H1 (cell line): Measurements from ENCODE around the gene NOL3.

ENCODE experiments used
- CHD1 ChIP-seq: IDR thresholded peaks from 2 replicates; pipeline ENCODE4 v1.6.1; 2012; ENCODE audit warnings: low read depth, low read length, improper control_type of control experiment
- EGR1 ChIP-seq: IDR thresholded peaks from 2 replicates; pipeline ENCODE4 v1.6.1; 2011; ENCODE audit warnings: low read depth, low read length, borderline replicate concordance
- EP300 ChIP-seq, 2 experiments: IDR thresholded peaks; 1 replicate in 1 of 2; 2 replicates in 1 of 2; pipeline ENCODE4 v1.6.1; 2011 to 2012; ENCODE audit warnings: low read depth in 2 of 2, low read length in 2 of 2, mild to moderate bottlenecking in 2 of 2, borderline replicate concordance in 1 of 2, inconsistent platforms in 1 of 2, moderate library complexity in 1 of 2
- FOSL1 ChIP-seq: IDR thresholded peaks from 2 replicates; pipeline ENCODE4 v1.6.1; 2011; ENCODE audit warnings: mild to moderate bottlenecking, low read depth, low read length, moderate library complexity; ENCODE audit not compliant: insufficient read depth
- GTF2F1 ChIP-seq: IDR thresholded peaks from 2 replicates; pipeline ENCODE4 v1.6.1; 2012; ENCODE audit warnings: low read depth, low read length, improper control_type of control experiment, borderline replicate concordance
- HDAC6 ChIP-seq: IDR thresholded peaks from one replicate; pipeline ENCODE4 v1.7.1; 2012; ENCODE audit warnings: low read depth, mild to moderate bottlenecking, inconsistent platforms, low read length, moderate library complexity
- POLR2AphosphoS5 ChIP-seq: IDR thresholded peaks from 2 replicates; pipeline ENCODE4 v1.6.1; 2011; ENCODE audit warnings: low read depth, low read length
- RAD21 ChIP-seq, 2 experiments: IDR thresholded peaks in 1 of 2; conservative IDR thresholded peaks in 1 of 2; 2 replicates each; pipeline ENCODE4 v1.6.1; 2011; ENCODE audit warnings: low read depth in 2 of 2, low read length in 2 of 2, improper control_type of control experiment in 1 of 2, inconsistent platforms in 1 of 2, mild to moderate bottlenecking in 1 of 2, moderate library complexity in 1 of 2
- ZNF274 ChIP-seq: IDR thresholded peaks from 2 replicates; pipeline ENCODE4 v1.7.0; 2012; ENCODE audit warnings: low read length, borderline replicate concordance; ENCODE audit errors: extremely low read depth
- TF ChIP-seq, protein P1 (sequence below), 3 experiments: IDR thresholded peaks; 1 replicate in 2 of 3; 2 replicates in 1 of 3; pipeline versions ENCODE4 v1.5.1 to v1.6.1; 2011; ENCODE audit warnings: low read length in 3 of 3, mild to moderate bottlenecking in 3 of 3, inconsistent platforms in 2 of 3, low read depth in 1 of 3, moderate library complexity in 1 of 3; ENCODE audit not compliant: insufficient read depth in 1 of 3; ENCODE audit errors: control extremely low read depth in 1 of 3
- TF ChIP-seq, protein P2 (sequence below): IDR thresholded peaks from 2 replicates; pipeline ENCODE4 v1.6.1; 2012; ENCODE audit warnings: inconsistent platforms

DNA sequence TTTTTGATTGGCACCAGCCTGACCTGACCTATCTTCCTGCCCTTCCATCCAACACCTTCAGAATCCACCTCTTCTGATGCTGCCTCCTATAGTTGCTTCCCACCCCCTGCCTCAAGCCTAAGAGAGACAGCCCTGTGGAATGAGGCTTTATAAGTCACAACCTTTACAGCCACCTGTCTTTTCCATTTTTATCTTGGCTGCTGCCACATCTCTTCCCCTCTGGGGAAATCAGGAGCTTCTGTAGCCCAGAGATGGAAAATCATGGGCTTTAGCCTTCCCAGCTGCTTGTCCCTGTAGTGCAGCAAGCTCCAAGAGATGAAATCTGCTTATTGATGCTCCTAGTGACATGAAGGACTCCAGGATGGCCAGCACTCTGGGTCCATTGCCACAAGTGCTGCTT is 41.9 kb upstream of the NOL3 start:
- TF ChIP-seq, protein P1, sequence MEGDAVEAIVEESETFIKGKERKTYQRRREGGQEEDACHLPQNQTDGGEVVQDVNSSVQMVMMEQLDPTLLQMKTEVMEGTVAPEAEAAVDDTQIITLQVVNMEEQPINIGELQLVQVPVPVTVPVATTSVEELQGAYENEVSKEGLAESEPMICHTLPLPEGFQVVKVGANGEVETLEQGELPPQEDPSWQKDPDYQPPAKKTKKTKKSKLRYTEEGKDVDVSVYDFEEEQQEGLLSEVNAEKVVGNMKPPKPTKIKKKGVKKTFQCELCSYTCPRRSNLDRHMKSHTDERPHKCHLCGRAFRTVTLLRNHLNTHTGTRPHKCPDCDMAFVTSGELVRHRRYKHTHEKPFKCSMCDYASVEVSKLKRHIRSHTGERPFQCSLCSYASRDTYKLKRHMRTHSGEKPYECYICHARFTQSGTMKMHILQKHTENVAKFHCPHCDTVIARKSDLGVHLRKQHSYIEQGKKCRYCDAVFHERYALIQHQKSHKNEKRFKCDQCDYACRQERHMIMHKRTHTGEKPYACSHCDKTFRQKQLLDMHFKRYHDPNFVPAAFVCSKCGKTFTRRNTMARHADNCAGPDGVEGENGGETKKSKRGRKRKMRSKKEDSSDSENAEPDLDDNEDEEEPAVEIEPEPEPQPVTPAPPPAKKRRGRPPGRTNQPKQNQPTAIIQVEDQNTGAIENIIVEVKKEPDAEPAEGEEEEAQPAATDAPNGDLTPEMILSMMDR (IDR thresholded peaks at IDR 0.05; ENCODE audit: control extremely low read depth in 1 of 3, insufficient read depth in 1 of 3, low read depth in 1 of 3, low read length in 3 of 3): no peak
- no peak for TF ChIP-seq HDAC6
- TF ChIP-seq ZNF274: no peak
- TF ChIP-seq CHD1: no peak
- no peak for TF ChIP-seq FOSL1
- TF ChIP-seq, protein P2, sequence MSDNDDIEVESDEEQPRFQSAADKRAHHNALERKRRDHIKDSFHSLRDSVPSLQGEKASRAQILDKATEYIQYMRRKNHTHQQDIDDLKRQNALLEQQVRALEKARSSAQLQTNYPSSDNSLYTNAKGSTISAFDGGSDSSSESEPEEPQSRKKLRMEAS: no peak
- TF ChIP-seq POLR2AphosphoS5: no peak
- no peak for TF ChIP-seq RAD21 (IDR thresholded peaks at IDR 0.05 in 1 of 2, conservative IDR thresholded peaks at IDR 0.05 in 1 of 2; ENCODE audit: low read depth in 2 of 2, low read length in 2 of 2)
- TF ChIP-seq EGR1: no peak
- no peak for TF ChIP-seq EP300 (IDR thresholded peaks at IDR 0.05; ENCODE audit: borderline replicate concordance in 1 of 2, low read depth in 2 of 2, low read length in 2 of 2)
- TF ChIP-seq GTF2F1: no peak
